Activated naive CD8-positive, alpha-beta T cell treated with anti-CD3 and anti-CD28 coated beads, Interleukin-2, amount 10 ng/mL, durations not matched to agents 7 days and 5 days (primary cell): ENCODE measurements around the gene NPAS3. TPM values are rescaled to one million over a fixed set of nuclear protein-coding genes. Genes with fewer than 3 reads are reported as not detected.

Experiments
- ATAC-seq: fragments of 150-1000 bp; cut with Tn5 transposase; one replicate; pipeline ENCODE4 v1.10.0; 2021; ENCODE audit warnings: low read depth, moderate library complexity
- POLR2A ChIA-PET: fragments of 350-600 bp; sonication (Branson Sonifier 250); formaldehyde crosslinking; loops from one replicate; lab custom pipeline; 2021; ENCODE audit warnings: antibody characterized with exemption; lab: Charles Lee
- DNase-seq: peaks from one replicate; pipeline ENCODE4 v3.0.0; 2021
- H3K27ac Mint-ChIP-seq: one replicate; pipeline ENCODE4 v1.8.0; 2022; ENCODE audit warnings: mild to moderate bottlenecking, mixed read lengths
- H3K27me3 Mint-ChIP-seq: one replicate; pipeline ENCODE4 v1.8.0; 2022; ENCODE audit warnings: mild to moderate bottlenecking, moderate library complexity, mixed read lengths
- H3K36me3 Mint-ChIP-seq: one replicate; pipeline ENCODE4 v1.8.0; 2021; ENCODE audit warnings: mild to moderate bottlenecking, mixed read lengths
- H3K4me1 Mint-ChIP-seq: one replicate; pipeline ENCODE4 v1.8.0; 2021; ENCODE audit warnings: mixed read lengths
- H3K4me3 Mint-ChIP-seq: one replicate; pipeline ENCODE4 v1.8.0; 2022; ENCODE audit warnings: mild to moderate bottlenecking, moderate library complexity, mixed read lengths
- H3K9me3 Mint-ChIP-seq: one replicate; pipeline ENCODE4 v1.8.0; 2021; ENCODE audit warnings: mixed read lengths
- total RNA-seq, 2 experiments: library from RNA; stranded (reverse); gene quantifications; one replicate each; pipeline ENCODE4 v1.2.3, GENCODE V29; 2021

Gene NPAS3
- total RNA-seq, 2 experiments from 2014 or later = not detected

GRCh38 chr14:33764876-33765650 is 826.4 kb downstream of the NPAS3 start:
- Mint-ChIP-seq H3K27ac (no peak overlapping the region), H3K36me3 (no peaks in the 10 kb centered on the region), H3K9me3 (no peaks in the 10 kb centered on the region), H3K27me3 (peaks cover 3% of the 10 kb centered on the region), H3K4me3 (no peak overlapping the region), H3K4me1 (no peaks in the 10 kb centered on the region)
- DNase-seq = no peak
- no peak for ATAC-seq
- POLR2A ChIA-PET = no interaction called here

DNA sequence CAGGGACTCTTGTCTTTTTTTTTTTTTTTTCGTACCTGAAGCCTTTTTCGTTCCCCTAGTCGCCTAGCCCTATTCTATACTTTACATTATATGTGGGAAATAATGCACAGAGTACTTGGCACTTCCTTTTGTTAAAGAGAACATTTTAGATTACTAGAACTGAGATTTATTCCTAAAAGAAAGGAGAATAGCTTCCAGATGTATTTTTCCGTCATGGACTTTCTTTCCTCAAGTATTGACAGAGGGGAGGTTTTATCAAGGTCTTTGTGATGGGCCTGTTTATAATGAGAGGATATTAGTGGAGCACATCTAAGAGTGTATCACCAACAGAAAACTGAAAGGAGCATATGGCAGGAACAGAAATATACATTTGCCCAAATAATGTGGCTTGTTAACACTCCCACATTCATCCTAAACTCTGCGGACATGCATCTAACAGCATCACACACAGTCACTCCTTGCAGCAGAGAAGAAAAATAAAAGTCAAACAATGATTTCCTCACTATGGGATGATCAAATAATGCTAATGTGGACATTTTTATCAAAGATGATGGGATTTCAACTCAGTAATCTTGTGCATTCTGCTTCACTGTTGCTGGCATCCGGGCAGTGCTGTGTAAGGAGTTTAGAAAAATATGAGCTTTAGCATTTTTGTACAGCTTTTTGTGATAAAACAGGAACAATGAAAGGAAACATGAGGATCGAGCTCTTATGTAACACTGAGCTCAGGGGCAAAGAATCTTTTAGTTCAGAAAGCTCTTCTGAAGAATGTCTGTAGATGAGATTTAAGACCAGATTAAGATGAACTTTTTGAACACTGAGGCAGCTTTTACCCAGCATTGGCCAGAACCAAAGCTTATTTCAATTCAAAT is 829.1 kb downstream of the NPAS3 start:
- Mint-ChIP-seq H3K4me1 (no peaks in the 10 kb centered on the region), H3K4me3 (no peak overlapping the region), H3K27ac (no peak overlapping the region), H3K36me3 (no peaks in the 10 kb centered on the region), H3K27me3 (peaks cover 3% of the 10 kb centered on the region), H3K9me3 (no peaks in the 10 kb centered on the region)
- POLR2A ChIA-PET = no interaction called here
- ATAC-seq (no peak), DNase-seq (no peak)

DNA sequence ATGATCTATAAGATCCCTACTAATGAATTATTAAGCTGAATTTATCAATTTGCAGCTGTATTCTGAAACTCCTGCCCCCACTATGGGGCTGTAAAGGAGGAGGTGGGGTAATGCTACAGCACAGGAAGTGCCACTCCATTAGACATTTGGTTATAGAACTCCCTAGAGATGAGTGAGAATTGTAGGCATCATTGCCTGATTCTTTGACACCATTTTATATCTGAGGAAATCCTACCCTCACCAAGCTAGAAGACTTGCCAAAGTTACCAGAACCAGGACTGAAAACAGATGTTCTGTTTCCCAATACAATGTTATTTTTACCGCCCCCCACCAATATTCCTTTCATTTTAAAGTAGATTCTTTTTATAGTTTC is 829.8 kb downstream of the NPAS3 start:
- H3K4me3 Mint-ChIP-seq = no peak overlapping the region
- H3K27me3 Mint-ChIP-seq = peaks cover 3% of the 10 kb centered on the region
- H3K36me3 Mint-ChIP-seq = no peaks in the 10 kb centered on the region
- DNase-seq (no peak), ATAC-seq (no peak)
- no peak overlapping the region for H3K27ac Mint-ChIP-seq
- no peaks in the 10 kb centered on the region for H3K4me1 Mint-ChIP-seq
- no peaks in the 10 kb centered on the region for H3K9me3 Mint-ChIP-seq
- POLR2A ChIA-PET = no interaction called here

DNA sequence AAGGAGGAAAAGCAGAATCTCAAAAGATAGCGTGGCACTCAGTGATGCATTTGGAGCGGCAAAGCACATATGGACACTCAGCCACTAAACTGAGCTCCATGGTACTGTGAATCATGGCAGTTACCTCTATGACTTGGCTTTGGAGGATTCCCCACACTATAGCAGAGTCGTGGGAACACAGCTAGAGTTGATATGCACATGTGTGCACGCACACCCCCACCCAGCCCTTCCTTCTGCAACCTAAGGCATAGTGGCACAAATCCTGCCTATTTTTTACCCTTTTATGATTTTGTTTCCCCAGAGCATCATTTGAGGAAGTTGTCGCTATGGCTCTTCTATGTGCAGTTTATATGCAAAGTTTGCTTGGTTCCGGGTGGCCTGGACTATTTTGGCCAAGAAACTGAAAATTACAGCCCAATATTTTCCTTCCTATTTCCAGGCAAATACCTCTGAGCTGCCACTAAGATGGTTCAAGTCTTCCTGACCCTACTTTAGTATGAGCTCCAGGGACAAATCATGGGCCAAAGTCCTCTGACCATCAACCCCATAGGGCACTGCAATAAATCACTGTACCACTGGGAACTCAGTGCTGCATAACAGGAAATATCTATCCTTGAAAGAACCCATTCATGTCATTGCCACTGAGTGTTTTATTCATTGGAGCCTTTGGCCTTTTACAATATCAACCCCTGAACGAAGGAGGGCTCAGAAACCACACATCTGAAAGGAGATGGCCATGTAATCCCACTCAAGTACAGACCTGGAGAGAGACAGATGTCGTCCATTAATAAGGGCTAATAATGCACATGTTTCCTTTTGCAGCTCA is 834.7 kb downstream of the NPAS3 start:
- no peaks in the 10 kb centered on the region for H3K36me3 Mint-ChIP-seq
- no peaks in the 10 kb centered on the region for H3K4me1 Mint-ChIP-seq
- no peak overlapping the region for H3K4me3 Mint-ChIP-seq
- DNase-seq = no peak
- peaks cover 3% of the 10 kb centered on the region for H3K27me3 Mint-ChIP-seq
- H3K27ac Mint-ChIP-seq = no peak overlapping the region
- no peaks in the 10 kb centered on the region for H3K9me3 Mint-ChIP-seq
- no peak for ATAC-seq
- POLR2A ChIA-PET = interaction anchor here (1.1 kb wide), 1 partner anchor 19 kb away, joined by 3 read pairs; no protein-coding TSS in a partner anchor

DNA sequence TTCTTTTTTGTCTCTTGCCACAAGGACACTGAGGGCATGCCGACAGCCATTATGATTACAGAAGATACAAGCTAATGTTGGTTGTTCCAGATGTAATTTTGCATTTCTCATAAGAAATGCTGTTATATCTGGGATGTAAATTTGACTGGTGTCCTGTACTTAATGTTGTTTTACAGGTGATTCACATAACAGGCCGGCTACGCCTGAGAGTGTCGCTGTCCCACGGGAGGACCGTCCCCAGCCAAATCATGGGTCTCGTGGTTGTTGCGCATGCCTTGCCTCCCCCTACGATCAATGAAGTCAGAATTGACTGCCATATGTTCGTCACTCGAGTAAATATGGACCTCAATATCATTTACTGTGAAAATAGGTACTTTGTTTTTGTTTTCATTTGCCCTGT is 835.5 kb downstream of the NPAS3 start:
- no peaks in the 10 kb centered on the region for H3K4me1 Mint-ChIP-seq
- no peaks in the 10 kb centered on the region for H3K36me3 Mint-ChIP-seq
- no peak for ATAC-seq
- H3K27ac Mint-ChIP-seq = no peak overlapping the region
- POLR2A ChIA-PET = no interaction called here
- no peak for DNase-seq
- H3K27me3 Mint-ChIP-seq = peaks cover 3% of the 10 kb centered on the region
- no peaks in the 10 kb centered on the region for H3K9me3 Mint-ChIP-seq
- no peak overlapping the region for H3K4me3 Mint-ChIP-seq

DNA sequence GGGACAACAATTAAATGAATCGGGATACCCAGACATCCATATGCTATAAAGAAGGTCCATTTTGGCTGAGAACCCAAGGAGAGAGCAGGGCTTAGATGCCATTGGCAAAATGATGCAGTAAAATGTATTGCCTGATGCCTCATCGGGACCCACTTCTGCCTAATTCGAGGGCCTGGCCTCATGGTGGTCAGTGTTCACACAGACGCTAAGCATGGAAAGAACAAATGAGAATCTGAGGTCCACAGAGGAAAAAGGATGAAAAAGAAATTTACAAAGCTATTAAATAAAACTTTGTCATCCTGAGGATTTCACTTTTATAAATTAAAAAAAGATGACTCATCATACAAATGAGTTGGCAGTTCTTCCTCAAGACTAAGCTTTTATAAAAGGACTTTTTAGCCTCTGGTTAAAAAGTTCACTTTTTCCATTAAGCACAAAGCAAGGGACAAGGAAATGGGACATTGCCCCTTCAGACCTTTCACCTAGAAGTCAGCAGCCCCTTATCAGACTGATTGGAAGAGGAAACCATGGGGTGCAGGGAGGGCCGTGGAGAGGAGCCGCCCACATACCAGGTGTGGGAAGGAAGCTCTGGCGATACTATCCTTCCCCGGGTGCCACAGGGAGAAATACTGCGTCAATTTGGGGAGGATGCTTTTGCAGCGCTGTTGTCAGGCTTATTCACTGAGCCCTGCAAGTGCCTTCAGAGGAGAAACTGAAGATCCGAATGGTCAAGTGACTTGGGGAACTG is 836.2 kb downstream of the NPAS3 start:
- Mint-ChIP-seq H3K27ac (no peak overlapping the region), H3K4me3 (no peak overlapping the region), H3K27me3 (peaks cover 3% of the 10 kb centered on the region), H3K4me1 (no peaks in the 10 kb centered on the region), H3K9me3 (no peaks in the 10 kb centered on the region), H3K36me3 (no peaks in the 10 kb centered on the region)
- POLR2A ChIA-PET = no interaction called here
- DNase-seq = no peak
- ATAC-seq = no peak

- Mint-ChIP-seq H3K4me1 (no peaks in the 10 kb centered on the region), H3K36me3 (no peaks in the 10 kb centered on the region), H3K27ac (no peak overlapping the region), H3K4me3 (no peak overlapping the region), H3K27me3 (peaks cover 3% of the 10 kb centered on the region), H3K9me3 (no peaks in the 10 kb centered on the region)
- DNase-seq (no peak), ATAC-seq (no peak)
- POLR2A ChIA-PET = no interaction called here
Measured at GRCh38 chr14:33776871-33777270, 838.2 kb downstream of the NPAS3 start.

DNA sequence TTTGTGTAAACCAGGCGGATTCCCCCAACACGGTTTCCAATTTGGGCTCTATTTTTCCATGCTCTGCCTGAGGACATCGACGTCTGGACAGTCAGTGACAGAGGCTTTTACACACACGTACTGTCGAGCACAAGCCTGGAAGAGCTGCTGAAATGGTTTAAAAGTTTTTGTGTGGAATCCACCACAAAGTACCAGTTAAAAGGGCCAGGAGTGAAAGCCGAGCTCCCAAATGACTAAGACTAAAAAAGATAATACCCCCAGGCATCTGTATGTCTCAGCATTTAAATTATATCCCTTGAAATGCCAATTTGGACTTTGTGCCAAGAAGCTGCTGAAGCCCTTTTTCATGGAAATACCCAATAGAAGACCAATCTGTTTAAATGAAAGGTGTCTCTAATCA is 839.0 kb downstream of the NPAS3 start:
- DNase-seq (no peak), ATAC-seq (no peak)
- POLR2A ChIA-PET = no interaction called here
- Mint-ChIP-seq H3K4me3 (no peak overlapping the region), H3K9me3 (no peaks in the 10 kb centered on the region), H3K36me3 (no peaks in the 10 kb centered on the region), H3K4me1 (no peaks in the 10 kb centered on the region), H3K27me3 (peaks cover 3% of the 10 kb centered on the region), H3K27ac (no peak overlapping the region)

DNA sequence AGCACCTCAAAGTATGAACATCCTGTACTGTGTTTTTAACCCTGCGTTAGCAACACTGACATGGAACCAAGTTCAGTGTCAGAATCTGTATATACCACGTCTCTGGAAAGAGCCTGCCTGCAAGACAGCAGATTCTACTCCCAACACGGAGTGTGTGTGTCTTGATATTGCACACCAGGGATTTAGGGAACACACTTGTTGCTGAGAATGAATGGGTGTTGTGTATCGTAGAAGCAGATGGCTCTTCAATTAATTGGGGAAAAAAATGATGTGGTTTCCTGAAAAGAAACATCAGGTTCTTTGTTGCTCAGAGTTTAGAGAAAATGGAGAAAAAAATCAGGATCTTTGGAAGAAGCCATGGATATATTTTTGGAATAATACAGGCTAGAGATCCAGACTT is 841.4 kb downstream of the NPAS3 start:
- Mint-ChIP-seq H3K27ac (no peak overlapping the region), H3K4me3 (no peak overlapping the region), H3K4me1 (no peaks in the 10 kb centered on the region), H3K9me3 (no peaks in the 10 kb centered on the region), H3K27me3 (no peaks in the 10 kb centered on the region), H3K36me3 (no peaks in the 10 kb centered on the region)
- DNase-seq (no peak), ATAC-seq (no peak)
- POLR2A ChIA-PET = no interaction called here

GRCh38 chr14:33781236-33781635 is 842.6 kb downstream of the NPAS3 start:
- no peaks in the 10 kb centered on the region for H3K4me1 Mint-ChIP-seq
- ATAC-seq (no peak), DNase-seq (no peak)
- H3K4me3 Mint-ChIP-seq = no peak overlapping the region
- POLR2A ChIA-PET = no interaction called here
- H3K36me3 Mint-ChIP-seq = no peaks in the 10 kb centered on the region
- H3K9me3 Mint-ChIP-seq = no peaks in the 10 kb centered on the region
- H3K27me3 Mint-ChIP-seq = no peaks in the 10 kb centered on the region
- no peak overlapping the region for H3K27ac Mint-ChIP-seq

DNA sequence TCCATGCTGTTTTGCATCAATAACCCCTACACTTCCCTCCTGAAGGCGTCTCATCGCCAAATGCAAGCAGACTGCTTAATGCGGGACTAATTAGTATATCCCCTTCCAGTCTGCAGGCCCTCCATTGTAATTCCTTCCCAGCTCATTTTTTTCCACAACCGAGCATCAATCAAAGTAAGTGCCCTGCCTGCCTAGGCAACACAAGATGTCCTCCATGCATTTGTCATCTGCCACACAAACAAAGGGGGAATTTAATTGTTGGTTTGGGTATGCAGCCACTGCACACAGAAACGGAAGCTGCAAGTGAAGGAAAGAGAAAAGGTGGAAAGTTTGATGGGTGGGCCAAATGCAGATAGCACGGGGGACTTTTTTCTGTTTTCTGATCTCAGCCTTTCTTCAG is 844.2 kb downstream of the NPAS3 start:
- DNase-seq = no peak
- H3K36me3 Mint-ChIP-seq = no peaks in the 10 kb centered on the region
- H3K9me3 Mint-ChIP-seq = no peaks in the 10 kb centered on the region
- ATAC-seq = no peak
- POLR2A ChIA-PET = no interaction called here
- no peaks in the 10 kb centered on the region for H3K4me1 Mint-ChIP-seq
- no peak overlapping the region for H3K4me3 Mint-ChIP-seq
- H3K27me3 Mint-ChIP-seq = no peaks in the 10 kb centered on the region
- H3K27ac Mint-ChIP-seq = no peak overlapping the region

- Mint-ChIP-seq H3K36me3 (no peaks in the 10 kb centered on the region), H3K4me3 (no peak overlapping the region), H3K9me3 (no peaks in the 10 kb centered on the region), H3K27ac (no peak overlapping the region), H3K4me1 (peaks cover 3% of the 10 kb centered on the region), H3K27me3 (peaks cover 3% of the 10 kb centered on the region)
- ATAC-seq (no peak), DNase-seq (no peak)
- POLR2A ChIA-PET = no interaction called here
Measured at GRCh38 chr14:33786091-33786825, 847.6 kb downstream of the NPAS3 start.
